ENCODE data around the gene PRMT1.

DNA sequence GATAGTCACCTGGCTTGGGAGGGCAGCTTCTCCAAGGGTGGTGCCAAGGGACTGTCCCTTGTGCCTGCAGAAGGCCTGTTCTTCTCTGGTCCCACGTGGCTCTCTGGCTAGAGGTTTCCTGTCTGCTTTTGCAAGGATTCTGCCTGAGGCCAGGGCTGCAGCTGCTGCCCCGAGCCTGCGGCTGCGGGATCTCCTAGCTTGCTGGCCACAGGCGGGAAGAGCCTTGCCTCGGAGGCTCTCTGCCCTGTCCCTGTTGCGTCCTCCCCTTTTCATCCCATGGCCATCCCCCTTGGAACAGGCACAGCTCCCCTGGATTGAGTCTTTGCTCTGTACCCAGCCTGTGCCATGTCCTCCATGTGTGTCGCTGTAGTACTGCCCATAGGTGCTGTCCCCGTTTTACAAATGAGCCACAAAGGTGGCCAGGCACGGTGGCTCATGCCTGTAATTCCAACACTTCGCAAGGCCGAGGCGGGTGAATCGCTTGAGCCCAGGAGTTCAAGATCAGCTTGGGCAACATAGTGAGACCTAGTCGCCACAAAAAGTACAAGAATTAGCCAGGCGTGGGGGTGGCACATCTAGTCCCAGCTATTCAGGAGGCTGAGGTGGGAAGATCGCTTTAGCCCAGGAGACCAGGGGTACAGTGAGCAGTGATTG lies 20.5 kb upstream of the PRMT1 start:
- TF ChIP-seq POLR2A (IDR thresholded peaks at IDR 0.05), result no peak
- TF ChIP-seq, protein P1, sequence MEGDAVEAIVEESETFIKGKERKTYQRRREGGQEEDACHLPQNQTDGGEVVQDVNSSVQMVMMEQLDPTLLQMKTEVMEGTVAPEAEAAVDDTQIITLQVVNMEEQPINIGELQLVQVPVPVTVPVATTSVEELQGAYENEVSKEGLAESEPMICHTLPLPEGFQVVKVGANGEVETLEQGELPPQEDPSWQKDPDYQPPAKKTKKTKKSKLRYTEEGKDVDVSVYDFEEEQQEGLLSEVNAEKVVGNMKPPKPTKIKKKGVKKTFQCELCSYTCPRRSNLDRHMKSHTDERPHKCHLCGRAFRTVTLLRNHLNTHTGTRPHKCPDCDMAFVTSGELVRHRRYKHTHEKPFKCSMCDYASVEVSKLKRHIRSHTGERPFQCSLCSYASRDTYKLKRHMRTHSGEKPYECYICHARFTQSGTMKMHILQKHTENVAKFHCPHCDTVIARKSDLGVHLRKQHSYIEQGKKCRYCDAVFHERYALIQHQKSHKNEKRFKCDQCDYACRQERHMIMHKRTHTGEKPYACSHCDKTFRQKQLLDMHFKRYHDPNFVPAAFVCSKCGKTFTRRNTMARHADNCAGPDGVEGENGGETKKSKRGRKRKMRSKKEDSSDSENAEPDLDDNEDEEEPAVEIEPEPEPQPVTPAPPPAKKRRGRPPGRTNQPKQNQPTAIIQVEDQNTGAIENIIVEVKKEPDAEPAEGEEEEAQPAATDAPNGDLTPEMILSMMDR (IDR thresholded peaks at IDR 0.05), result no peak

All from uterus (tissue), 2 donors.